ENCODE measurements around the gene ADCY7.

ADCY7 gene

DNA sequence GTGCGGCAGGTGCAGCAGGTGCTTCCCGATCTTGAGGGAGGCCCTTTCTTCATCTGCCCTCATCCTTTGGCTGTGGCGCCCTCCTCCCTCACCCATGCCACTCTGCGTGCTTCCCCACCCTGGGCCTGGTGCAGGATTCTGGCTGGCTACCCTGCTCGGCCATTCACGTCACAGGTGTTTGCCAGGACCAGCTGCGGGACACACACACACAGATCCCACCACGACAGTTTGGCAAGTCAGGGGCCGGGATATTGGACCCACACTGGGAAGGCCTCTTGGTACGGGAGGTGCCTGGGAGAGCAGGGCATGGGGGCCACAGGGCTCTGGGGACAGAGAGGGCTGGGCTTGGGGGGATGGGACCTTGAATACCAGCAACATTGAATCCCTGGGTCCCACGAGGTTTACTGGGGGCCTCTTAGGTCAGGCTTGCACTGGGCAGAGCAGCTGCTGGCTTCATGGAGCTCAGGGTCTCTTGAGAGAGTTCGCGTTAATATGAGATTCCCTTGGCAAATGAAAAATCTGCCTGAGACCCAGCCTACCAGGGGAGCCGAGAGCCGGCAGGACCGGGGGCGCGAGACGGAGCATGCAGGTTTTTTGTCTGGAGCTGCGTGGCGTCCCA is 15.1 kb downstream of the ADCY7 start:
- no peak overlapping the region for H3K4me3 ChIP-seq (ENCODE audit: low read length)
- TF ChIP-seq, protein P1, sequence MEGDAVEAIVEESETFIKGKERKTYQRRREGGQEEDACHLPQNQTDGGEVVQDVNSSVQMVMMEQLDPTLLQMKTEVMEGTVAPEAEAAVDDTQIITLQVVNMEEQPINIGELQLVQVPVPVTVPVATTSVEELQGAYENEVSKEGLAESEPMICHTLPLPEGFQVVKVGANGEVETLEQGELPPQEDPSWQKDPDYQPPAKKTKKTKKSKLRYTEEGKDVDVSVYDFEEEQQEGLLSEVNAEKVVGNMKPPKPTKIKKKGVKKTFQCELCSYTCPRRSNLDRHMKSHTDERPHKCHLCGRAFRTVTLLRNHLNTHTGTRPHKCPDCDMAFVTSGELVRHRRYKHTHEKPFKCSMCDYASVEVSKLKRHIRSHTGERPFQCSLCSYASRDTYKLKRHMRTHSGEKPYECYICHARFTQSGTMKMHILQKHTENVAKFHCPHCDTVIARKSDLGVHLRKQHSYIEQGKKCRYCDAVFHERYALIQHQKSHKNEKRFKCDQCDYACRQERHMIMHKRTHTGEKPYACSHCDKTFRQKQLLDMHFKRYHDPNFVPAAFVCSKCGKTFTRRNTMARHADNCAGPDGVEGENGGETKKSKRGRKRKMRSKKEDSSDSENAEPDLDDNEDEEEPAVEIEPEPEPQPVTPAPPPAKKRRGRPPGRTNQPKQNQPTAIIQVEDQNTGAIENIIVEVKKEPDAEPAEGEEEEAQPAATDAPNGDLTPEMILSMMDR (IDR thresholded peaks at IDR 0.05; ENCODE audit: insufficient read depth, low read depth, low read length, missing control alignments) = no peak
- DNase-seq (ENCODE audit: low read depth) = no peak

DNA sequence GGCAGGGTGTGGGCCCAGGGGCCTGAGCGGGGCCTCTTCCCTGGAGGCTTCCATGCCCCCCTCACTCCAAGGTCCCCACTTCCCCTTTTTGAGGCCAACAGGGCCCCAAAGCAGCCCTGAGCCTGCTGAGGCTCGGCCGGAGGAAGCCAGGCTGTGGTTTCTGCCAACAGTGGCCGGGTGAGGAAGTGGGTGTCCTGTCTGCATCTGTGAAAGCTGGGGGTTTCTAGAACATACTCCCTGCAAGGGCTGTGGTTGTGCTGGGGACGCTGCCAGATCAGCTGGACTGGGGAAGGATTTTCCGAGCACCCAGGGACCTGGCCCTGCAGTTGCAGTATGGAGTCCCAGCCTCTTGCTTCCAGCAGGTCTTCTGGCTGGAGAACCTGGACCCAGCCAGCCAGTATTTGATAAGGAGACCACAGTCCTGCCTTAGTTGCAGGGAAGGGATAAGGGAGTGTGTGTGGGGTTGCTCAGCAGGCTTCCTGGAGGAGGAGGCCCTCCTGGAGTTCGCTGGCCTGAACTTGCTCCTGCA is 15.7 kb downstream of the ADCY7 start:
- no peak for DNase-seq (ENCODE audit: low read depth)
- no peak overlapping the region for H3K4me3 ChIP-seq (ENCODE audit: low read length)

DNA sequence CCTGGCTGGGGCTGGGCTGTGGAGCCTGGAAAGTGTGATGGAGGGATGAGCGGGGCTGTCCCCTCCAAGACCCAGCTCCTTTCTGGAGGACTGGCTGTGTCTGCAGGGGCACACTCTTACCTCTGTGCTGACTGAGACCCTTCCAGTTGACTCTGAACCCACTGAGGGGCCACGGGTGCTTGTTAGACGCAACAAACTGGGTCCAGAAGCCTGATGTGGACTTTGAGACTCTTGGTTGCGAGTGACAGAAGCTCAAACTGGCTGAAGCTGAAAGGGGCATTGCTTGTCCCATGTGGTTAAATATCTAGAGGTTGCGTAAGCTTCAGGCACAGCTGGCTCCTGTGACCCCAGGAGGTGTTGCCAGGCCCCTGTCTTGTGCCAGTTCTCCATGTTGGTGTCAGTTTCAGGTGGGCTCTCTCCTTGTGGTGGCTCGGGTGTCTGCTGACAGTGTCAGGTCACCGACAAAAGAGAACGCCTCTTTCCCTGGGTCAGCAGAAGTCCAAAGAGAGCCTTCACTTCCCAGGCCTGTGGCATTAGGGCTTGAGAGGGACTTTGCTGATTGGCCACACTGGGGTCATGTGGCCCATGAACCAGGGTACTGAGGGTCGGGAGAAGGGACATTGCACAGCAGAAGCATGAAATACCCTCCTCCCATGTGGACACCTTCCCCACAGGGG is 16.7 kb downstream of the ADCY7 start:
- DNase-seq (ENCODE audit: low read depth) = no peak
- TF ChIP-seq, protein P1 (IDR thresholded peaks at IDR 0.05; ENCODE audit: insufficient read depth, low read depth, low read length, missing control alignments) = no peak

More for the DNA sequence above, 15.7 kb downstream of the ADCY7 start:
- TF ChIP-seq, protein P1 (IDR thresholded peaks at IDR 0.05; ENCODE audit: insufficient read depth, low read depth, low read length, missing control alignments) = no peak

DNA sequence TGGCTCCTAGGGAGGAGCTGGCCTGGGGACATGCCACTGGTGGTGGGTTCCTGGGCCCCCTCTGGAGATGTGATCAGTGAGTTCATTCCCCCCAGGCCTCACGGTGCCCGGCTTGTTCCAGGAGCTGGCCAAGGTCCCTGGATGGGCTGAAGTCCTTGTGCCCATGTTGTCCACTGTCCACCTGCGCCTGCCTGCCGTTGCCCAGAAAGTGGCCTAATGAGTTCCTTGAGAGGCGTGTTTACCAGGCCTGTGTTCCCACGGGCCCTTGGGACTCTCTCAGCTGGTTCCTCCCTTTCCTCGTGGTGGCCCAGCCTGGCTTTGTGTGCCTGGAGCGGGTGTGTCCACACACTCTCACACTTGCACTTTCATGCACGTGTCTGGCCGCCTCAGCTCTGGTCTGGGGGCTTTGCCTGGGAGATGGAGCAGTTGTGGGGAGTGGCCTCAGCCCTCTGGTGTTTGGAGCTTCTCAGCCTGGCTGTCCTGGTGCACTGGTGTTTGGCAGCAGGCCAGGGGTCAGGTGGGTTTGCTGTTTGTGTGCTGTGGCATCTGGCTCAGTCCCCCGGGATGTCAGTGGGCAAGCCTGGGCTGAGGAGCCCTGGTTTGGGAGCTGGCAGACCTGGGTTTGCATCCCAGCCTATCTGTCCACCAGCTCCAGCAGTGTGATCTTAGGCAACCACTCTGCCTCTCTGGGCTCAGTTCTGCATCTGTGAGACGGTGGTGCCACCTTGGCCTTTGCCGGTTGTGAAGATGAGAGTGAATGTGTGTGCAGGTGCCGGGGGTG is 18.0 kb downstream of the ADCY7 start:
- TF ChIP-seq, protein P1 (IDR thresholded peaks at IDR 0.05; ENCODE audit: insufficient read depth, low read depth, low read length, missing control alignments) = no peak
- DNase-seq (ENCODE audit: low read depth) = no peak
- no peak overlapping the region for H3K4me3 ChIP-seq (ENCODE audit: low read length)

More for the DNA sequence above, 16.7 kb downstream of the ADCY7 start:
- no peak overlapping the region for H3K4me3 ChIP-seq (ENCODE audit: low read length)

DNA sequence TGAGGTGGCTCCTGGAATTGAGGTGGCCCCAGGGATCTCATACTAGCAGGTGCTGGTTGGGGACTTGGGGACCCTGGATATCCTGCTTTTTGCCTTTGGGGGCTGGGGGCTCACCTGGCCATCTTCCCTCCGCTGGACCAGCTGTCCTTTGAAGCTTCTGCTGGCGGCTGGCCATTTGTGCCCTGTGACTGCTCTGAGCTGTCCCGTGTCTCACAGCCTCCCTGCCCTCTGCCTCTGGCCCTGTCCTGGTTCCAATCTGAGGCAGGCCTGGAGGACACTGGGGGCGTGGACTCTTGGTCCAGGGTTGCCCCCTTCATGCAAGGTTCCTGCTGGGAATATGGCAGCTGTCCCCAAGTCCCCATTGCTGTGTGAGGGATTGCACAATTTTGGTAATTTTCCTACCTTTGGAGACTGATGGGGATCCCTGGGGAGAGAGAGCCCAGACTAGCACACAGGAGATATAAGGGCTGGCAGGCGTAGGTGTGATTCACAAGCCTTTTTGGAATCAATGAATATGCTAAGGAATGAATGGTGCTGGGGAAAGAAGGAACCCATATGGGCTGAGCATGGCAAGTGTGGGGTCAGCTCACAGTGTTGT is 19.2 kb downstream of the ADCY7 start:
- H3K4me3 ChIP-seq (ENCODE audit: low read length) = no peak overlapping the region
- no peak for DNase-seq (ENCODE audit: low read depth)
- TF ChIP-seq, protein P1 (IDR thresholded peaks at IDR 0.05; ENCODE audit: insufficient read depth, low read depth, low read length, missing control alignments) = no peak

DNA sequence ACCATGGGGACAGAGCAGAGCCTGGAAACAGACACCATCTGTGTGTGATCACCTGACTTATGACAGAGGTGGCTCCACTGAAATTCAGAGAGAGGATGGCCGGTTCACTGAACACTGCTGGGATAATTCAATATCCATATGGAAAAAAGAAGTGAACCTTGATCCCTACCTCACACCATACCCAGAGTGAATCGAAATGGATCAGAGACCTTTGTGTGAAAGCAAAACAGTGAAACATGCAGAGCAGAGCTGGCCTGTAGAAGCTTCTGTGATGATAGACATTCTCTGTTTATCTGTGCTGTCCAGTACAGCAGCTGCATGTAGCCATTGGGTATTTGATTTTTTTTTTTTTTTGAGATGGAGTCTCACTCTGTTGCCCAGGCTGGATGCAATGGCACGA is 20.3 kb downstream of the ADCY7 start:
- no peak for DNase-seq (ENCODE audit: low read depth)
- no peak overlapping the region for H3K4me3 ChIP-seq (ENCODE audit: low read length)
- TF ChIP-seq, protein P1 (IDR thresholded peaks at IDR 0.05; ENCODE audit: insufficient read depth, low read depth, low read length, missing control alignments) = no peak

Measured in epithelial cell of esophagus (primary cell).